Prostate gland (tissue), 2 donors: ENCODE measurements around the gene PHLDA3. TPM values are rescaled to one million over a fixed set of nuclear protein-coding genes. Genes with fewer than 3 reads are reported as not detected.

Source experiments
- DNase-seq: peaks from one replicate; pipeline ENCODE4 v3.0.0-alpha.2; 2019; ENCODE audit warnings: low spot score
- H3K27ac ChIP-seq, 2 donors: fragments of 200-600 bp; sonication (generic); 2 replicates each; pipeline ENCODE4 v1.5.1; 2017 to 2019
- H3K27me3 ChIP-seq: fragments of 200-600 bp; sonication (generic); replicated peaks from 2 replicates; pipeline ENCODE4 v1.5.1; 2019; ENCODE audit not compliant: insufficient read depth
- H3K36me3 ChIP-seq, 2 donors: fragments of 200-600 bp; sonication (generic); 1 replicate in 1 of 2; 2 replicates in 1 of 2; pipeline versions ENCODE4 v1.5.1 to v1.8.1; 2017 to 2019
- H3K4me1 ChIP-seq: fragments of 200-600 bp; sonication (generic); replicated peaks from 2 replicates; pipeline ENCODE4 v1.5.1; 2019
- H3K4me3 ChIP-seq, 2 donors: fragments of 200-600 bp; sonication (generic); 2 replicates each; pipeline ENCODE4 v1.5.1; 2017 to 2019
- H3K9me3 ChIP-seq: fragments of 200-600 bp; sonication (generic); 2 replicates; pipeline ENCODE4 v1.5.1; 2017
- POLR2A ChIP-seq: fragments of 450-650 bp; IDR thresholded peaks from one replicate; pipeline ENCODE4 v1.6.1; 2016; ENCODE audit warnings: antibody characterized with exemption, mild to moderate bottlenecking
- POLR2AphosphoS5 ChIP-seq: sonication (generic); formaldehyde crosslinking; IDR thresholded peaks from one replicate; pipeline ENCODE4 v1.6.1; 2017; ENCODE audit warnings: antibody characterized with exemption
- whole genome bisulfite sequencing: methylation state at CpG from one replicate; pipeline ENCODE4 v1.1.5; 2018; 5-methylcytosine and 5-hydroxymethylcytosine counted together
- intact Hi-C: fragments of 100-400 bp; cut with DNase I; formaldehyde crosslinking; loops from one replicate; pipeline ENCODE4 v1.14.2; 2022
- total RNA-seq, 2 donors: library from RNA; depleted of rRNA; stranded (reverse); fragments of >200 nt; gene quantifications; one replicate each; pipeline ENCODE4 v1.1.0, GENCODE V29; 2016
- TF ChIP-seq, protein P1 (sequence below), 4 experiments: fragments of 200-600 bp in 2 of 4; fragments of 450-650 bp in 2 of 4; sonication (generic) in 2 of 4; IDR thresholded peaks; 1 replicate in 3 of 4; 2 replicates in 1 of 4; pipeline ENCODE4 v1.5.1; 2016 to 2019; ENCODE audit warnings: antibody characterized with exemption in 4 of 4, mild to moderate bottlenecking in 2 of 4, moderate library complexity in 2 of 4

PHLDA3 gene
- total RNA-seq, 2 donors from 2014 or later = 49.7 to 73.9 TPM

DNA sequence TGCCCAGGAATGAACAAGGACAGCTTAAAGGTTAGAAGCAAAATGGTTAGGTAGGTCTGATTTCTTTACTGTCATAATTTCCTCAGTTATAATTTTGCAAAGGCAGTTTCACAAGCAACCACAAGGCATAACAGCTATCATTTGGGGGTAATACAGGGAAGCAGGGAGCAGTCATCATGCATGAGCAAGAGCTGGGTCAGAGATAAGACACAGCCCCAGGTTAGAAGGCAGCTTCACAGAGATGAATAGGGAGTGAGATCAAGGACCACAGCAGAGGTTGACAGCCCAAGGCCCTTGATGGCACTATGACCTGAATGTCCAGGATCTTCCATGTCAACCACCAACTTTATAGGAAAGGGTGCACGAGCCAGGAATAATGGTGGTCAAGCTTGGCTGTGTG, 46.9 kb upstream of the PHLDA3 start:
- H3K27ac ChIP-seq = no peak overlapping the region
- H3K27me3 ChIP-seq = no peaks in the 10 kb centered on the region
- no peak for DNase-seq
- 86% methylated on average over 1 of the region's 1 CpG for WGBS
- H3K4me3 ChIP-seq = no peak overlapping the region
- TF ChIP-seq POLR2A (no peak), POLR2AphosphoS5 (no peak)
- TF ChIP-seq, protein P1, sequence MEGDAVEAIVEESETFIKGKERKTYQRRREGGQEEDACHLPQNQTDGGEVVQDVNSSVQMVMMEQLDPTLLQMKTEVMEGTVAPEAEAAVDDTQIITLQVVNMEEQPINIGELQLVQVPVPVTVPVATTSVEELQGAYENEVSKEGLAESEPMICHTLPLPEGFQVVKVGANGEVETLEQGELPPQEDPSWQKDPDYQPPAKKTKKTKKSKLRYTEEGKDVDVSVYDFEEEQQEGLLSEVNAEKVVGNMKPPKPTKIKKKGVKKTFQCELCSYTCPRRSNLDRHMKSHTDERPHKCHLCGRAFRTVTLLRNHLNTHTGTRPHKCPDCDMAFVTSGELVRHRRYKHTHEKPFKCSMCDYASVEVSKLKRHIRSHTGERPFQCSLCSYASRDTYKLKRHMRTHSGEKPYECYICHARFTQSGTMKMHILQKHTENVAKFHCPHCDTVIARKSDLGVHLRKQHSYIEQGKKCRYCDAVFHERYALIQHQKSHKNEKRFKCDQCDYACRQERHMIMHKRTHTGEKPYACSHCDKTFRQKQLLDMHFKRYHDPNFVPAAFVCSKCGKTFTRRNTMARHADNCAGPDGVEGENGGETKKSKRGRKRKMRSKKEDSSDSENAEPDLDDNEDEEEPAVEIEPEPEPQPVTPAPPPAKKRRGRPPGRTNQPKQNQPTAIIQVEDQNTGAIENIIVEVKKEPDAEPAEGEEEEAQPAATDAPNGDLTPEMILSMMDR (IDR thresholded peaks at IDR 0.05) = no peak
- no peaks in the 10 kb centered on the region for H3K36me3 ChIP-seq
- peaks cover 17% of the 10 kb centered on the region for H3K4me1 ChIP-seq
- H3K9me3 ChIP-seq = no peaks in the 10 kb centered on the region
- intact Hi-C loops = no loop called here

DNA sequence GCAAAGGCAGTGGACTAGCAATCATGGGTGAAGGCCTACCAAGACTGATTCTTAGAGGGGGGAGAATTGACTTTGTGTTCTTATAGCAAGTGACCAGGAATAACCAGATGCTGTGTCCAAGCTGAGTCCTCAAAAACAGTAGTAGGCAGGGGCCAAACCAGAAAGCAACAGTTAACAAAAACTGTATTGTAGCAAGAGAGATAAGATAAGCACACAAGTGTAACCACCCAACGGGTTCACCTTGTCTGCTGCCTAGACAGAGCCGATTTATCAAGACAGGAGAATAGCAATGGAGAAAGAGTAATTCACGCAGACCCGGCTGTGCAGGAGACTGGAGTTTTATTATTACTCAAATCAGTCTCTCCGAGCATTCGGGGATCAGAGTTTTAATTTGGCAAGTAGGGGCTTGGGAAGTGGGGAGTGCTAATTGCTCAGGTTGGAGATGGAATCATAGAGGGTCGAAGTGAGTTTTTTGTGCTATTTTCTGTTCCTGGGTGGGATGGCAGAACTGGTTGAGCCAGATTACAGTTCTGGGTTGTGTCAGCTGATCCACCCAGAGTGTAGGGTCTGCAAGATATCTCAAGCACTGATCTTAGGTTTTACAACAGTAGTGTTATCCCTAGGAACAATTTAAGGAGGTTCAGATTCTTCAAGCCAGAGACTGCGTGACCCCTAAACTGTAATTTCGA, 46.2 kb upstream of the PHLDA3 start:
- intact Hi-C loops = no loop called here
- no peak overlapping the region for H3K27ac ChIP-seq
- TF ChIP-seq POLR2A (no peak), POLR2AphosphoS5 (no peak)
- TF ChIP-seq, protein P1 (IDR thresholded peaks at IDR 0.05) = no peak
- WGBS = 54% methylated on average over 9 of the region's 9 CpGs
- no peaks in the 10 kb centered on the region for H3K9me3 ChIP-seq
- peaks cover 17% of the 10 kb centered on the region for H3K4me1 ChIP-seq
- no peaks in the 10 kb centered on the region for H3K36me3 ChIP-seq
- H3K4me3 ChIP-seq = no peak overlapping the region
- no peaks in the 10 kb centered on the region for H3K27me3 ChIP-seq
- no peak for DNase-seq

DNA sequence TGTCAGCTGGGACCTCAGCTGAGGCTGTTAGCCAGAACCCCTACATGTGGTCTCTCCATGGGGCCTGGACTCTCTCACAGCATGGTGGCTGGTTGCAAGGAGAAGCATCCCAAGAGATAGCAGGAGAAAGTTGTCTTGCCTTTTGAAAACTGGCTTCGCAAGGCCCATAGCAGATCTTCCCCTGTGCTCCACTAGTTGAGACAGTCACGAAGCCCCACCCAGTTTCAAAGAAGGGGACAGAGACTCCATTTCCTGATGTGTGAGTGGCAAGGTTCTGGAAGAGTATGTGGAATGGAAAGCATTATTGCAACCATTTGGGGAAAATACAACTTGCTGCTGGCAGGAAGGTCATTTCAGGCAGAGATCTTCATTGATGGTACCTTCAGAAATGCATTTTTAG, 45.5 kb upstream of the PHLDA3 start:
- no peak for TF ChIP-seq POLR2AphosphoS5
- TF ChIP-seq POLR2A = no peak
- TF ChIP-seq, protein P1 (IDR thresholded peaks at IDR 0.05) = no peak
- 100% methylated on average over 2 of the region's 2 CpGs for WGBS
- H3K27me3 ChIP-seq = no peaks in the 10 kb centered on the region
- H3K4me3 ChIP-seq = no peak overlapping the region
- no peak overlapping the region for H3K27ac ChIP-seq
- H3K4me1 ChIP-seq = peaks cover 17% of the 10 kb centered on the region
- no peaks in the 10 kb centered on the region for H3K9me3 ChIP-seq
- intact Hi-C loops = no loop called here
- DNase-seq = no peak
- H3K36me3 ChIP-seq = no peaks in the 10 kb centered on the region

DNA sequence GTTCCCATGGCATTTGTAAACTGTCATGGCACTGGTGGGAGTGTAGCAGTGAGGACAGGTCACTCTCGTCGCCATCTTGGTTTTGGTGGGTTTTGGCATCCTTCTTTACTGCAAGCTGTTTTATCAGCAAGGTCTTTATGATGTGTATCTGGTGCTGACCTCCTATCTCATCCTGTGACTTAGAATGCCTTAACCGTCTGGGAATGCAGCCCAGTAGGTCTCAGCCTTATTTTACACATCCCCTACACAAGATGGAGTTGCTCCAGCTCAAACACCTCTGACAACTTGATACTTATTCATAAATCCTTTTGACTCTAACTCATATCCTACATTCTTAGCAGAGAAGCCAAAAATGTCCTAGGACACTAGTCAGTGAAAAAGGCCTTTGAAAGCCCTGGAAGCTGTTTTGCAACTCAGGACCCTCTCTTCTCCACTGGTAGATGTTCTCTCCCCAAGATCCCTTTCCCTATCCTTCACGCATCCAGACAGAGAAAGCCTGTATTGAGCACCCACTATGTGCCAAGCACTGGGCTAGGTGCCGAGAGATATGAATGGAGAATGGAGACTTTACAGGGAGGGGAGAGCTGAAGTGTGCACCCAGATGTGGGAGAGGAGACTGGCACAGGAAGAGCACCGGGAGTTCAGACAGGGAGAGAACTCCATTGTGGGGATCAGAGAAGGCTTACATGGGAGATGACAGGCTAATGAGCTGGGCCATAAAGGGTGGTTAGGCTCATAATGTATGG, 44.7 kb upstream of the PHLDA3 start:
- 94% methylated on average over 6 of the region's 6 CpGs for WGBS
- no peaks in the 10 kb centered on the region for H3K36me3 ChIP-seq
- TF ChIP-seq, protein P1 (IDR thresholded peaks at IDR 0.05) = no peak
- TF ChIP-seq POLR2A = no peak
- no peak for TF ChIP-seq POLR2AphosphoS5
- H3K4me1 ChIP-seq = peaks cover 17% of the 10 kb centered on the region
- peak overlapping the region; percentile 79 to 83 for H3K27ac ChIP-seq
- H3K4me3 ChIP-seq = no peak overlapping the region
- no peak for DNase-seq
- no peaks in the 10 kb centered on the region for H3K27me3 ChIP-seq
- intact Hi-C loops = loop anchor here (2.0 kb wide), 1 partner anchor 67 kb away; no protein-coding TSS in a partner anchor
- no peaks in the 10 kb centered on the region for H3K9me3 ChIP-seq
